ENCODE results near the gene BOD1.

DNA sequence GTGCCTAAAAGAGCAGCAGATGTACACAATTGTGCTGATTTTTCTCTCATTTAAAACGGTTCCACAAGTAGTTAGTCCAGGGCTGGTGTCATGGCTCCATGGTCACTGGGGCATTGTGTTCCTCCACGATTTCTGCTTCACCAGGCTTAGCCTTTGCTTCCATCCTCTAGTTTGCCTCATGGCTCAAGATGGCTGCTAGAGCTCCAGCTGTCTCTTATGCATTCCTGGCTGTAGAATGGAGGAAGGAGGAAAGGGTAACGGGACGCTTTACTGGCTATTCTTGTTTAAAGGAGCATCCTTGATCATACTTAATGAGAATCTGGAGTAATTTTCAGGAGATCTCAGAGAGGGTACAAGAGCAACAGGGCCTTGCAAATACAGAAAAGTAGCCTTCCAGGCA, 47.7 kb downstream of the BOD1 start:
- no peak for TF ChIP-seq BRCA1 (IDR thresholded peaks at IDR 0.05; ENCODE audit: low read depth, low read length)
- TF ChIP-seq CHD1 (IDR thresholded peaks at IDR 0.05; ENCODE audit: low read depth, low read length) = no peak
- TF ChIP-seq YY1 (IDR thresholded peaks at IDR 0.05; ENCODE audit: low read depth, low read length) = no peak
- TF ChIP-seq TCF12 (IDR thresholded peaks at IDR 0.05; ENCODE audit: low read depth, low read length) = no peak
- TF ChIP-seq CTCF (IDR thresholded peaks at IDR 0.05; ENCODE audit: control extremely low read depth in 1 of 3, insufficient read depth in 1 of 3, low read depth in 1 of 3, low read length in 3 of 3) = no peak
- no peak for TF ChIP-seq POLR2AphosphoS5 (IDR thresholded peaks at IDR 0.05; ENCODE audit: low read depth, low read length)
- TF ChIP-seq EP300 (IDR thresholded peaks at IDR 0.05; ENCODE audit: borderline replicate concordance in 1 of 2, low read depth in 2 of 2, low read length in 2 of 2) = no peak
- TF ChIP-seq, protein P1, sequence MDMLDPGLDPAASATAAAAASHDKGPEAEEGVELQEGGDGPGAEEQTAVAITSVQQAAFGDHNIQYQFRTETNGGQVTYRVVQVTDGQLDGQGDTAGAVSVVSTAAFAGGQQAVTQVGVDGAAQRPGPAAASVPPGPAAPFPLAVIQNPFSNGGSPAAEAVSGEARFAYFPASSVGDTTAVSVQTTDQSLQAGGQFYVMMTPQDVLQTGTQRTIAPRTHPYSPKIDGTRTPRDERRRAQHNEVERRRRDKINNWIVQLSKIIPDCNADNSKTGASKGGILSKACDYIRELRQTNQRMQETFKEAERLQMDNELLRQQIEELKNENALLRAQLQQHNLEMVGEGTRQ (IDR thresholded peaks at IDR 0.05; ENCODE audit: low read length) = no peak
- no peak for TF ChIP-seq ATF3 (IDR thresholded peaks at IDR 0.05; ENCODE audit: insufficient read depth, low read depth, low read length)
- TF ChIP-seq GABPA (IDR thresholded peaks at IDR 0.05; ENCODE audit: borderline replicate concordance, insufficient read depth, low read length) = no peak
- no peak for TF ChIP-seq CHD2 (IDR thresholded peaks at IDR 0.05; ENCODE audit: low read length)
- TF ChIP-seq EZH2 (IDR thresholded peaks at IDR 0.05; ENCODE audit: low read depth, low read length, severe bottlenecking) = no peak
- TF ChIP-seq TAF7 (optimal IDR thresholded peaks at IDR 0.05; ENCODE audit: borderline replicate concordance, low read depth, low read length) = no peak
- no peak for TF ChIP-seq BCL11A (IDR thresholded peaks at IDR 0.05; ENCODE audit: low read depth in 2 of 2, low read length in 2 of 2)

All from H1 (cell line).